ENCODE data around the gene EMP3.
"Not testable (repeated sequence)": the region's sequence is repeated elsewhere in the genome, so short reads cannot be mapped to it uniquely, and the experiment has no call there.

Gene EMP3

GRCh38 chr19:48364598-48365348 is 39.4 kb downstream of the EMP3 start:
- DNase-seq: no peak
- in situ Hi-C loops (cut with HindIII; ENCODE audit: low pct_ligation_motif_present, low pct_unique_long_range_greater_than_20kb, low sequenced_read_pairs): no loop called here

DNA sequence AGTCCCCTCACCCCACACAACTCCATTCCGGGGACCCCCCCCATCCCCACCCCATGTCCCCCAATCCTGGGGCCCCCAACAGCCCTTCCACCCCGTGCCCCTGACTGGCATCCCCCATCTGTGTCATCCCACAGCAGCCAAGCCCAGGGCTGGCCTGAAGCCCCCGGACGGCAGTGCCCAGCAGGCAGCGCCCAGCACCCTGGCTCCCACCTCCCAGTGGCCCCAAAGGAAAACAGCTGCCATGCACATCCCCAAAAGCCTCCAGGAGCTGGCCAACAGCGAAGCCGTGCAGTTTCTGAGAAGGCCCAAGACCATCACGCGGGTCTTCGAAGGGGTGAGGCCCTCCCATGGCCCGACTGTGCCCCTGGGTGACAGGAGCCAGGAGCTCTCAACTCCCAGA is 40.2 kb downstream of the EMP3 start:
- DNase-seq: no peak
- in situ Hi-C loops (cut with HindIII; ENCODE audit: low pct_ligation_motif_present, low pct_unique_long_range_greater_than_20kb, low sequenced_read_pairs): no loop called here

- in situ Hi-C loops (cut with HindIII; ENCODE audit: low pct_ligation_motif_present, low pct_unique_long_range_greater_than_20kb, low sequenced_read_pairs): no loop called here
- DNase-seq: no peak
Measured at GRCh38 chr19:48367855-48368254, 42.5 kb downstream of the EMP3 start.

- DNase-seq: no peak
- in situ Hi-C loops (cut with HindIII; ENCODE audit: low pct_ligation_motif_present, low pct_unique_long_range_greater_than_20kb, low sequenced_read_pairs): no loop called here
Measured at GRCh38 chr19:48368936-48369335, 43.6 kb downstream of the EMP3 start.

DNA sequence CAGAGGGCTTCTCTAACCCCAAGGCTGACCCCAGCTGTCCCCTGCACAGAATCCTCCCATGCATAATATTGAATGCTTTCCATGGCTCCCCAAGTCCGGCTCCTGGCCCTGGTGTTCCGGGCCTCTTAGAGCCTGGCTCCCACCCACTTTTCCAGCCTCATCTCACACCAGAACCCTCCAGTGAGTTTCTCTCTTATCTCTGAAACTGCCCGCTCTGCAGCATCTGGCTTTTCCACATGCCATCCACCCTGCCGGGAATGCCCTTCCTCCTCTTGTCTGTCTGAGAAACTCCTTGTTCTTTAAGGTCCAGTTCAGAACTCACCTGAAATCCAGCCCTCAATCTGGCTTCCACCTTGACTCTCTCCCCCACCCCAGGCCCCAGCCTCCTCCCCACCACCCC is 45.6 kb downstream of the EMP3 start:
- in situ Hi-C loops (cut with HindIII; ENCODE audit: low pct_ligation_motif_present, low pct_unique_long_range_greater_than_20kb, low sequenced_read_pairs): no loop called here
- no peak for DNase-seq

GRCh38 chr19:48371367-48371766 is 46.0 kb downstream of the EMP3 start:
- in situ Hi-C loops (cut with HindIII; ENCODE audit: low pct_ligation_motif_present, low pct_unique_long_range_greater_than_20kb, low sequenced_read_pairs): no loop called here

DNA sequence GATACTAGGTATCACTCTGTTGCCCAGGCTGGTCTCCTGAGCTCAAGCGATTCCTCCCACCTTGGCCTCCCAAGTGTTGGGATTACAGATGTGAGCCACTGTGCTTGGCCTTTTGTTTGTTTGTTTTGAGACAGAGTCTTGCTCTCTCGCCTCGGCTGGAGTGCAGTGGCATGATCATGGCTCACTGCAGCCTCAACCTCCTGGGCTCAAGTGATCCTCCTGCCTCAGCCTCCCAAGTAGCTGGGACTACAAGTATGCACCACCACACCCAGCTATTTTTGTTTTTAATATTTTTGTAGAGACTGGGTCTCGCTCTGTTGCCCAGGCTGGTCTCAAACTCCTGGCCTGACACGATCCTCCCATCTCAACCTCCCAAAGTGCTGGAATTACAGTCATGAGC is 46.4 kb downstream of the EMP3 start:
- DNase-seq; in situ Hi-C loops (cut with HindIII; ENCODE audit: low pct_ligation_motif_present, low pct_unique_long_range_greater_than_20kb, low sequenced_read_pairs): not testable (repeated sequence)

More at GRCh38 chr19:48371367-48371766, 46.0 kb downstream of the EMP3 start:
- no peak for DNase-seq

GRCh38 chr19:48372904-48373303 is 47.6 kb downstream of the EMP3 start:
- DNase-seq: no peak

DNA sequence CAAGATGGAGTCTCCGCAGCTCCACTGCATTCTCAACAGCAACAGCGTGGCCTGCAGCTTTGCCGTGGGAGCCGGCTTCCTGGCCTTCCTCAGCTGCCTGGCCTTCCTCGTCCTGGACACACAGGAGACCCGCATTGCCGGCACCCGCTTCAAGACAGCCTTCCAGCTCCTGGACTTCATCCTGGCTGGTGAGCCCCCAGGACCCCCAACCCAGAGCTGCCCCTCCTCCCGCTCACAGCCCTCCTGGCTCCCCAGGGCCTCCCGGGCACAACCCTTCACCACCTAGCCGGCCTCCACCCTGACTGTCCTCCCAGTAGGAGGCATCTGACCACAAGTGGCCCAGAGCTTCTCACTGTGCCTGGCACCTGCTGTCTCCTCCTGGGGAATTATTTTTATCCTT is 48.2 kb downstream of the EMP3 start:
- DNase-seq: no peak
- in situ Hi-C loops (cut with HindIII; ENCODE audit: low pct_ligation_motif_present, low pct_unique_long_range_greater_than_20kb, low sequenced_read_pairs): no loop called here

More at GRCh38 chr19:48372904-48373303, 47.6 kb downstream of the EMP3 start:
- in situ Hi-C loops (cut with HindIII; ENCODE audit: low pct_ligation_motif_present, low pct_unique_long_range_greater_than_20kb, low sequenced_read_pairs): no loop called here

DNA sequence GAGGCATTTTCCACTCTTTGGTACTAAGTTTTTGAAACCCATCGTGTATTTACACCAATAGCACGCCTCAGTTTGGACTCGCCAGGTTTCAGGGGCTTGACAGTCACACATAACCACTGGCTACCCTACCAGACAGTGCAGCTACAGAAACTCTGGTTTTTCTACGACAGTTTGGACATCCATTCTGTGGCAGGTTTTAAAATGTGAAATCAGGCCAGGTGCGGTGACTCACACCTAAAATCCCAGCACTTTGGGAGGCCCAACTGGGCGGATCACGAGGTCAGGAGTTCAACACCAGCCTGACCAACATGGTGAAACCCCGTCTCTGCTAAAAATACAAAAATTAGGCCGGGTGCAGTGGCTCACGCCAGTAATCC is 52.8 kb downstream of the EMP3 start:
- in situ Hi-C loops (cut with HindIII; ENCODE audit: low pct_ligation_motif_present, low pct_unique_long_range_greater_than_20kb, low sequenced_read_pairs): no loop called here
- no peak for DNase-seq

DNA sequence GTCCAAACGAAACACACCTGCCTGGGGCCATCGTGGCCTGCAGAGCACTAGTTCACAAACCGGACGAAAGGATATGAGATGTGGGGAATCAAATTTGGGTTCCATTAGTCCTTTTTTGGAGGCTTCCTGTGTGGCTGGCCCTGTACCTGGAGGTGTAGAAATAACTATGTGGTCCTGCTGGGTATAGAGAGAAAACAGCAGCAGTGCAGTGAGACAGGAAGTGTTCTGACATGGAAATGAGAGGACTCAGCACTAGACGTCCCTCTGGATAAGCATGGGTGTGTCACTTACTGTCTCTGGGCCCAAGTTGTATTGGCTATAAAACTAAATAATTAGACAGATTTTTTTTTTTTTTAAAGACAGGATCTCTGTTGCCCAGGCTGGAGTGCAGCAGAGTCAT is 53.7 kb downstream of the EMP3 start:
- no peak for DNase-seq
- in situ Hi-C loops (cut with HindIII; ENCODE audit: low pct_ligation_motif_present, low pct_unique_long_range_greater_than_20kb, low sequenced_read_pairs): no loop called here
